Effector CD4-positive, alpha-beta T cell (primary cell): ENCODE data around the gene SOBP.
"Not testable (repeated sequence)": the region's sequence is repeated elsewhere in the genome, so short reads cannot be mapped to it uniquely, and the experiment has no call there.

Experiments
- DNase-seq: peaks from one replicate; pipeline ENCODE4 v3.0.0-alpha.2; 2020

SOBP gene

GRCh38 chr6:107488875-107489635, 862 bp upstream of the SOBP start:
- DNase-seq = no peak

DNA sequence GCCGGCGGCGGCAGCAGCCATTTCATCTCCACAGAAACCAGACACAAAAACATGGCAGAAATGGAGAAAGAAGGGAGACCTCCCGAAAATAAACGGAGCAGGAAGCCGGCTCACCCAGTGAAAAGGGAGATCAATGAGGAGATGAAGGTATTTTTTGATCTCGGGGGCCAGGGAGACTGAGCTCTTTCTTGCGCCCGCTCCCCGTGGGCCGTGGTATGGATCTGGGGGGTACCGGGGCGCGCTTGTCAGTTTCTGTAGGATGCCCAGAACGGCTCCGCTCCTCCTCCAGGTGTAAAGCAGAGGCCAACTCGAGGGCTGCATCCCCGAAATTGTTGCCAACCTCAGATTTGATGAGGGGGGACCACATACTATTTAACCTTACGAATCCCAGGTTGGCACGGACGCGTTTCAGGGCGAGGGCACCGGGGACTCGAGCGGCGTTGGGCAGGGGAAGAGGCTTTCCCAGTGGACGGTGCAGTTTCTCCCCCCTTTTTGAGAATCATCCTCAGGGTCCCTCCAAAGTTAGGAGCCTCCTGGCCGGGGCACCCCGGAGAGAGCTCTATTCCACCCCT, 735 bp downstream of the SOBP start:
- DNase-seq = no peak

DNA sequence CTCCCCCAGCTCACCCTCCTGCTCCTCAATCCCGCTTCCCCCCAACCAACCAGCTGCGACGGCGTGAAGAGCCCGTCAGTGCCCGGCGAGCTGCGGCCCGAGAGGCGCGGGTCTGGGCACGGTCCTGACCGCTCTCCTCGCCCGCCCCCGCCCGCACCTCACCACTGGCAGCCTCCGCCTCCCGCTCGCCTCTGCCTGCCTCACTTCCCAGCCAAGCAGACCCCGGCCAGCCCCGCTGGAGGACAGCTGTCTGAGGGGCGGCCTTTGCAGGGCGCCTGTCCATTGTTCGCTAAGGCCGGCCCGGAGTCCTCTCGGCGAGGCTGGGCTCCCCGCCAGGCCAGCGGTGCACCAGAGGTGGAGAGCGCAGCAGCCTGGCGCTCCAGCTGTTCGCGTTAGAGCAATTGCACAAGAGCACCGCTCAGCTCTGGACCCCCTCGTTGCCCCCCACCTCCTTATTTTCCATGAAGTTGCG, 1.3 kb downstream of the SOBP start:
- DNase-seq = no peak

DNA sequence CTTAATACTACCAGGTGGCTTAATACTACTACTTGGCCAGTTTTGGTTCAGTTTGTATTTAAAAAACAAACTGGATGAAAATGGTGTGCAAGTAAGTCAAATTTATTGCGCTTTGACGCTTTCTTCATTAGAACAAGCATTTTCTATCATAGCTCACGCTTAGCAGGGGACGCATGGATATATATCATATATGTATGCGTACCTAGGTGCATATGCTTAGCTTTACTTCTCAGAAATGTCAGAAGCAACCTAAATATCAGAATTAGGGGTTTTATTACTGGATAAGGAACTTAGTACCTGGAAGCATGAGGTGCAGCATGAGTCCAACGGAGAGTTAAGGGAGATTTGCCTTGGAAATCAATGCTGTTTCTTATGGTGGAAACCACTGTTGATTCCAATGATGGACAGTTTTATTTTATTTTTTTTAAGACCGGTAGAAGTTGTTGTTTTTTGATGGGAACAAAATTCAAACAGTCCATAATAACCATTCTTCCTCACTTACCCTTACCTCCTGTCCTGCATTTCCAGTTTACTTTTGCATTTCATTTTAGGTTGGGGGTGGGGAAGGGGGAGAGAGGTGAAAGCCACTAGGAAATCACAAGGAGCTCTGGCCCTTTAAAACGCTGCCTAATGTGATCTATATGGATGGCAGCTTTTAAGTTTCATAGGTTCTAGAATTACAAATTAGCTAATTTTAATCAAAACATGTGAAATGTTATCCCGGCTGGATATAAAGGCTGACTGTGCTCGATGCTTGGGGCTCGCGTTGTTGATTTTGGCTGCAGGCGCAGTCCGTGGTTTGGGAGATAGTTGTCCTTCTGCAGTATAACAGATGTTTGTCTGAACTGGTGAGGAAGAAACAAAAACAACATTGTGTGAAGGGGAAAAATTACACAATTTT, 2.1 kb downstream of the SOBP start:
- DNase-seq = no peak

GRCh38 chr6:107493158-107494057, 3.5 kb downstream of the SOBP start:
- DNase-seq = no peak

- no peak for DNase-seq
Observed at GRCh38 chr6:107495196-107495643, 5.3 kb downstream of the SOBP start.

GRCh38 chr6:107495971-107496370, 6.1 kb downstream of the SOBP start:
- DNase-seq = no peak

- DNase-seq = no peak
Observed at GRCh38 chr6:107496892-107497684, 7.2 kb downstream of the SOBP start.

GRCh38 chr6:107504270-107505026, 14.5 kb downstream of the SOBP start:
- DNase-seq = no peak

DNA sequence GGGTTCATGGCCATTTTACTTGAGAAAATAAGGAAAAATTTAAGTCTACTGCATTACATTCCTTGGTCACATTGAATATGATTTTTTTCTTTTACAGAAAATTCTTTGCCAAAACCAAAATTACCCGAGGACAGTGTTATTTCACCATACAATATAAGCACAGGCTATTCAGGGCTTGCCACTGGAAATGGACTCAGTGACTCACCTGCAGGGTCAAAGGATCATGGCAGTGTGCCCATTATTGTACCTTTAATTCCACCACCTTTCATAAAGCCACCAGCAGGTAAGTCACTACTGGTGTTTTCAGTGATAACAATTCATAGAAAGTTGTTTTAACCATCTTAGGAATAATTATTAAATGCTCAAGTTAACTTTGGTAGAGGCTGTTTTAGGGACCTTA, 16.2 kb downstream of the SOBP start:
- DNase-seq = no peak

DNA sequence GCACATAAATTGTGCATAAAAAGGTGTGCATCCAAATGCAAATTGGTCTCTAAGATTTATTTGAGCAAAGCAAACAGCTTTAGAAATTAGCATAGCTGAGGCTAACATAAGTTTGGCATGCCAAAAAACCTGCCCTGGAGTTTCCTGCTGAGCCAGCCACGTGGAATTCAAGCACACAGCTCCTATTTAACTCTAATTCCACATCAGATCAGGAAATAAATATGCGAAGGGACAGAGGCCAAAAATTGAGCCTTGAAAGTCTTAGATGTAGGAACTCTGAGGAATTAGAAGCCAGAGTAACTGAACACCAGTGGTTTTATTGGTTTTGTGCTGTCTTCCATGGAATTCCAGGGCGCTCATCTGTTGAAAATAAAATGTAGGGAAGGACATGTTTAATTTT, 19.6 kb downstream of the SOBP start:
- DNase-seq = no peak

- DNase-seq = no peak
Observed at GRCh38 chr6:107510108-107510507, 20.2 kb downstream of the SOBP start.

GRCh38 chr6:107511511-107511993, 21.6 kb downstream of the SOBP start:
- DNase-seq = no peak

- no peak for DNase-seq
Observed at GRCh38 chr6:107513214-107513613, 23.3 kb downstream of the SOBP start.

DNA sequence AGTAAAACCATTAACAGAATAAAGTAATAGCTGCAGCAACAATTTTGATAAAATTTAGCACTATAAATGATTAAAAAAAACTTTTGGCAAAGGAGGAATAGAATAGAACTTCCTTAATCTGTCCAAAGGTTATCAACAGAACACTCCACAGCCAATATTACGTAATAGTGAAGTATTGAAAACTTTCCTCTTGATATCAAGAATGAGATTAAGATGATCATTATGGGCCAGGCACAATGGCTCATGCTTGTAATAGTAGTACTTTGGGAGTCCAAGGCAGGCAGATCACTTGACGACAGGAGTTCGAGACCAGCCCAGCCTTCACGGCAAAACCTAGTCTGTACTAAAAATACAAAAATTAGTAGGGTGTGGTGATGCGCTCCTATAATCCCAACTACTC, 26.0 kb downstream of the SOBP start:
- DNase-seq = no peak

DNA sequence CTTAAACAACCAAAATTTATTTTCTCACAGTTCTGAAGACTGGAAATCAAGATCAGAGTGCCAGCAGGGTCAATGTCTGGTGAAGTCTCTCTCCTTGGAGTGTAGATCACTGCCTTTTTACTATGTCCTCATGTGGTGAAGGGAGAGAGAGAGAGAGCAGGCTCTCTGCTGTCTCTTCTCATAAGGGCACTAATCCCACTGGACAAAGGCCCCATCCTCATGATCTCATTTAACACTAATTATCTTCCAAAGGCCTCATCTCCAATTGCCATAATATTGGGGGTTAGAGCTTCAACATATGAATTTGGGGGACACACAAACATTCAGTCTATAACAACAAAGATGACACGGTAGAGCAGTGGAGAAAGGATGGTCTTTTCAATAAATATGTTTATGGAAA, 27.4 kb downstream of the SOBP start:
- no peak for DNase-seq

- not testable (repeated sequence) for DNase-seq
Observed at GRCh38 chr6:107519224-107519623, 29.3 kb downstream of the SOBP start.

DNA sequence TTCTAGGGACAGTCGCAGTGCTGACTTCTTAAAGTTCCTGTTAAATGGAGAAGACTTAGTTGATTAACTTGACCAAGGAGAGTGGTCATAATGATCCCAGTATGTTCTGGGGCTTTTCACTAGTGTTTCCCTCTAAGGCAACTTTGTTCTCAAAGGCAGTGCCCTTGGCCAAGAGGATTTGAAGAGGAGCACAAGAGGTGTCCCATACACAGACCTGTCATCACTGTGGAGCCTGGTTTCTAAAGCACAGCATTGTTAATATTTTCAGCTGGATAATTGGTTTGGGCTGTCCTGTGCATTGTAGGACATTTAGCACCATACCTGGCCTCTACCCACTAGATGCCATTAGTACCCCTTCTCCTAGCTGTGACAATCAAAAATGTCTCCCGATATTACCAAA, 30.8 kb downstream of the SOBP start:
- DNase-seq = not testable (repeated sequence)

- no peak for DNase-seq
Observed at GRCh38 chr6:107523054-107523791, 33.3 kb downstream of the SOBP start.

GRCh38 chr6:107523794-107524193, 33.9 kb downstream of the SOBP start:
- DNase-seq = no peak
